Ishikawa (cell line): Measurements from ENCODE around the gene TTC6.
A peak's percentile ranks its signal among the peaks of the same experiment; 100 is the strongest.

ENCODE experiments used
- CEBPB ChIP-seq: IDR thresholded peaks from 2 replicates; pipeline ENCODE4 v1.6.1; 2012
- CREB1 ChIP-seq: IDR thresholded peaks from 2 replicates; pipeline ENCODE4 v1.6.1; 2012; ENCODE audit warnings: low read depth
- EGR1 ChIP-seq: IDR thresholded peaks from 2 replicates; pipeline ENCODE4 v1.6.1; 2012
- EP300 ChIP-seq: IDR thresholded peaks from 2 replicates; pipeline ENCODE4 v1.6.1; 2012; ENCODE audit warnings: borderline replicate concordance
- FOXM1 ChIP-seq: IDR thresholded peaks from 2 replicates; pipeline ENCODE4 v1.6.1; 2012; ENCODE audit warnings: low read depth, borderline replicate concordance
- NFIC ChIP-seq: IDR thresholded peaks from 2 replicates; pipeline ENCODE4 v1.6.1; 2012
- RAD21 ChIP-seq: IDR thresholded peaks from 2 replicates; pipeline ENCODE4 v1.6.1; 2012; ENCODE audit warnings: low read depth
- TAF1 ChIP-seq: IDR thresholded peaks from 2 replicates; pipeline ENCODE4 v1.6.1; 2012; ENCODE audit warnings: low read depth, mild to moderate bottlenecking
- TCF12 ChIP-seq: IDR thresholded peaks from 2 replicates; pipeline ENCODE4 v1.6.1; 2012; ENCODE audit warnings: low read depth
- TEAD4 ChIP-seq: IDR thresholded peaks from 2 replicates; pipeline ENCODE4 v1.6.1; 2012
- USF1 ChIP-seq: IDR thresholded peaks from 2 replicates; pipeline ENCODE4 v1.6.1; 2012
- YY1 ChIP-seq: IDR thresholded peaks from 2 replicates; pipeline ENCODE4 v1.6.1; 2012; ENCODE audit warnings: low read depth
- ZBTB7A ChIP-seq: IDR thresholded peaks from 2 replicates; pipeline ENCODE4 v1.6.1; 2012; ENCODE audit warnings: low read depth
- TF ChIP-seq, protein P1 (sequence below): IDR thresholded peaks from 2 replicates; pipeline ENCODE4 v1.6.1; 2012; ENCODE audit warnings: low read depth, mild to moderate bottlenecking
- TF ChIP-seq, protein P2 (sequence below): IDR thresholded peaks from 2 replicates; pipeline ENCODE4 v1.6.1; 2012

TTC6 gene

DNA sequence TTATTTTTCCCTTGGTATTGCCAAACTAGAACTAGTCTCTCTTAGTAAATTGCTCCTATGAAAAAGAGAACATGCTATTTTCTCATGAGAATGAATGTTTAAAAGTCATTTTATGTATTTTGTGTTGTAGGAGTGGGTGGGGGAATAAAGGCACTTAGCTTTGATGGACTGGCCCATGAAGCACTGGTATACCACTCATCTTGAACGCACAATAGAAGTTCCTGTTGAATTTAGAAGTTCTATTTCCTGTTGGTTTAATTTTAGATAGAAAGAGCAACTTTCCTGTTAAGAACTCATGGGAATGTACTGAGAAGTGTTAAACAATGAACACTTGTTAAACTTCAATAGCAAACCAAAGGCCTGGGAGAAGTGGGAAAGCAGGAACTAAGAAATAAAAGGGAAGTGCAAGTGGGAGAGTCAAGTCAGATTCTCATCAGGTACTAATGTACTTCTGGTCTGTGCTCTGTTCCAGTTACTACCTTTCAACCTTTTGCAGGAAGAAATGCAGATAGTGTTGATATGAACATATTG, 23.1 kb downstream of the TTC6 start:
- TF ChIP-seq CEBPB (no peak), NFIC (no peak), USF1 (no peak), TEAD4 (no peak), FOXM1 (no peak), CREB1 (no peak), TAF1 (no peak), ZBTB7A (no peak), TCF12 (no peak), EP300 (no peak), YY1 (no peak), RAD21 (no peak), EGR1 (no peak)
- TF ChIP-seq, protein P1, sequence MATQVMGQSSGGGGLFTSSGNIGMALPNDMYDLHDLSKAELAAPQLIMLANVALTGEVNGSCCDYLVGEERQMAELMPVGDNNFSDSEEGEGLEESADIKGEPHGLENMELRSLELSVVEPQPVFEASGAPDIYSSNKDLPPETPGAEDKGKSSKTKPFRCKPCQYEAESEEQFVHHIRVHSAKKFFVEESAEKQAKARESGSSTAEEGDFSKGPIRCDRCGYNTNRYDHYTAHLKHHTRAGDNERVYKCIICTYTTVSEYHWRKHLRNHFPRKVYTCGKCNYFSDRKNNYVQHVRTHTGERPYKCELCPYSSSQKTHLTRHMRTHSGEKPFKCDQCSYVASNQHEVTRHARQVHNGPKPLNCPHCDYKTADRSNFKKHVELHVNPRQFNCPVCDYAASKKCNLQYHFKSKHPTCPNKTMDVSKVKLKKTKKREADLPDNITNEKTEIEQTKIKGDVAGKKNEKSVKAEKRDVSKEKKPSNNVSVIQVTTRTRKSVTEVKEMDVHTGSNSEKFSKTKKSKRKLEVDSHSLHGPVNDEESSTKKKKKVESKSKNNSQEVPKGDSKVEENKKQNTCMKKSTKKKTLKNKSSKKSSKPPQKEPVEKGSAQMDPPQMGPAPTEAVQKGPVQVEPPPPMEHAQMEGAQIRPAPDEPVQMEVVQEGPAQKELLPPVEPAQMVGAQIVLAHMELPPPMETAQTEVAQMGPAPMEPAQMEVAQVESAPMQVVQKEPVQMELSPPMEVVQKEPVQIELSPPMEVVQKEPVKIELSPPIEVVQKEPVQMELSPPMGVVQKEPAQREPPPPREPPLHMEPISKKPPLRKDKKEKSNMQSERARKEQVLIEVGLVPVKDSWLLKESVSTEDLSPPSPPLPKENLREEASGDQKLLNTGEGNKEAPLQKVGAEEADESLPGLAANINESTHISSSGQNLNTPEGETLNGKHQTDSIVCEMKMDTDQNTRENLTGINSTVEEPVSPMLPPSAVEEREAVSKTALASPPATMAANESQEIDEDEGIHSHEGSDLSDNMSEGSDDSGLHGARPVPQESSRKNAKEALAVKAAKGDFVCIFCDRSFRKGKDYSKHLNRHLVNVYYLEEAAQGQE, result no peak
- TF ChIP-seq, protein P2, sequence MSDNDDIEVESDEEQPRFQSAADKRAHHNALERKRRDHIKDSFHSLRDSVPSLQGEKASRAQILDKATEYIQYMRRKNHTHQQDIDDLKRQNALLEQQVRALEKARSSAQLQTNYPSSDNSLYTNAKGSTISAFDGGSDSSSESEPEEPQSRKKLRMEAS, result no peak

DNA sequence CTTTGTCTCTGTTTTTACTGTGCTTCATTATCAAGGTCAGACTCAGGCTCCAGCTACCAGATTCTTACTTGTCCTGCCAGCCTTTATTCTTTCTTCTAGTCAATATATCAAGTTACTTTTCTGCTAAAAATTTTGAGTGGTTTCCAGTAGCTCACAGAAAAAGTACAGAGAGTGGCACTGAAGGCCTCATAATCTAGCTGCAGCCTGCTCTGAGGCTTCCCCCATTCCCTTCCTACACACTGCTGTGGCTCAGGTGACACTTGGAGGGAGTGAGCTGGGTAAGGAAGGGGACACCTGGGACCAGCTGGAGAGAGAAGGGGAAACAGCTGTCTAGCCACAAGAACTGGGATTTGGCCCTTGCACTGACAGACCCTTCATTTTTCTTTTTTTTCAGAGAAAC, 25.4 kb downstream of the TTC6 start:
- TF ChIP-seq YY1 (no peak), CEBPB (no peak), EP300 (no peak)

DNA sequence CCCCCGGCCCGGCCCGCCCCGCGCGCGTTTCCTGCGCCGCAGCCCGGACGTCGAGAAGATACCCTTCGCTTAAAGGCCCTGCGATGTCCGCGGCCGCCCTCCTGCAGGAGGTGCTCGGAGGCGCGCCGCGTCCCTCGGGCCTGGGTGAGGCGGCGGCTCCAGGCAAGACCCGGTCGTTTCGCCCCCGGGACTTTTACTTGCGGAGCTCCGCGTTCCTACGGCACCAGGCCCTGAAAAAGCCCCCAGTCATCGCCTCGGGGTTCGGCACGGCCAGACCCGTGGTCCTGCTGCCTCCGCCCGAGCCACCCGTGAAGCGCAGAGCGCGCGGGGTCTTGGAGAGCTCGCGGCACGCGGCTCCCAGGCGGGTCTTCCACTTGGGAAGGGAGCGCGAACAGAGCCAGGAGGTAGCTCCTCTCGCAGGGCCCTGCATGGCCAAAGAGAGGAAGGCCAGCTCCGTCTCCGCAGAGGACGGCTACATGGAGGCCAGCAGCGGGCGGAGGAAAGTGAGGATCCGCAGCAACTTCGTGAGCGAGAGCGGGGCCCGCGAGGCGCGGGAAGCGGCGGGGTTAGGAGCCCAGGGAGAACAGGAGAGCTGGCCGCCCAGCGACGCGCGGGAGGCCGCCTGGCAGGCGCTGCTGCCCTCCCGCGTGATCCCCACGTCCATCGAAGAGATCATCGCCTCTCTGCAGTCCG, 26.9 kb downstream of the TTC6 start:
- TF ChIP-seq TAF1 (no peak), ZBTB7A (no peak), YY1 (no peak), USF1 (no peak), RAD21 (no peak), EP300 (no peak)

- TF ChIP-seq NFIC (peak; percentile 15; the same call in 1 of the 2 replicates), EGR1 (no peak), YY1 (no peak)
Observed at GRCh38 chr14:37623426-37623951, 28.1 kb downstream of the TTC6 start.

GRCh38 chr14:37623971-37624370, 28.5 kb downstream of the TTC6 start:
- TF ChIP-seq CREB1 (no peak), EP300 (no peak), YY1 (no peak), NFIC (no peak), TAF1 (no peak), TEAD4 (no peak), EGR1 (no peak), CEBPB (no peak), TCF12 (no peak), USF1 (no peak), RAD21 (no peak), ZBTB7A (no peak), FOXM1 (no peak)
- TF ChIP-seq, protein P2, result no peak
- TF ChIP-seq, protein P1, result no peak
